GM04504 (cell line): ENCODE results near the gene AIG1.

Source experiments
- DNase-seq: peaks from one replicate; pipeline ENCODE4 v3.0.0-alpha.2; 2012; ENCODE audit warnings: low read depth

Gene AIG1

DNA sequence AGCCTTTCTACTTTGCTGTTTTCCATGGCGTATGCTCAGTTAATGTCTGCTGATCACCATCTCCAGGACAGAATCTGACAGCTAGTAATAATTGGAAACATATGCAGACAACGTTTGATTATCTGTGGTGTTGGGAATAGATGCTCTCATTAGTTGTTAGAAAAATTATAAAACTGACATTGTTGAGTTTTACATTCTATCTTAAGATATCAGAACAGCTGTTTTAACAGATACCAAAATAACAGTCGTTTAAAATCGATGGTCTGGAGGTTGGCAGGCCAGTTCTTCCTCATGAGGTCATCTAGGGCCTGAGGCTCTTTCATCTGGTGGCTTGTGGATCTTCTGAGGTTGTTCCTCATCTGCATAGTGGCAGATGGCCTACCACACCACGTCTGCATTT lies 137.6 kb downstream of the AIG1 start:
- no peak for DNase-seq

DNA sequence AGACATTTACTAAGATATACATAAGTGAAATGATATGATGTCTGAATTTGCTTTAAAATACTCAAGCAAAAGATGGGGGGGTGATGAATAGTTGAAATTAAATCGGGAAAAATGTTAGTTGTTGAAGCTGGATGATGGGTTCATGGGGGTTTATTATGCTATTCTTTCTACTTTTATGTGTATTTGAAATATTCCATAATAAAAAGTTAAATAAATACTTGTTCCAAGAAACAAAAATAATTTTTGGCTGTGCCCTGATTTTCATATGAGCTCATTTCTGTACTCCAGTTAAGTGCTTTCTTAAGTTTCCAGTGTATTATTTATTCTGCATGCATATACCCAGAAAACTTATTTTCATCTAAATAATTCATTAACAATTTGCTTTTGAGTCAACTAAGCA lies 138.6 kb downstream of the AIG1 start:
- DNase-seq: no peak

DNA sequence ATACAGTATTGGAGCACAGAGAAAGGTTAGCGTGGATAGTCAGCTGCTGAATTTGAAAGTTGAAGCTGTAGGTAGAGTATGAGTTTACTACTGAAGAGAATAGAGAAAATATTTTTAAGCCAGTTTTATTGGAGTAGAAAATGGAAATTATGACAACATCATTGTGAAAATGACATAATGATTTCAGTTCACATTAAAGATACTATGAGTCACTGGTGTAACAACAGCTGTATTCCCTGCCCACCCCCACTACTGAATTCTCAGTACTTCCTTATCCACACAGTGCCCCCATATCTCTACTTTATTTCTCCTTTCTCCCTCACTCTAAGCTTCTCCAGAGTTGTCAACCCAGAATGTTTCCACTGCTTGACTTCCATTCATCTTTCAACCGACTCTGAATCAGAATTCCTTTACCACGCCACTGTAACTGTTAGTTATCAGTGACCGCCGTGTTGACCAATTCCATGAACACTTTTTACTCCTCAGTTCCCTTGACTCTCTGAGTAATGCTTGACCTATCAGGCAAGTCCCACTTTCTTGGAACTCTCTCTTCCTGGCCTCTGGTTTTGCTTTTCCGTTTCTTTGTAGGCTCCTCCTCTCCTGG lies 139.6 kb downstream of the AIG1 start:
- no peak for DNase-seq

DNA sequence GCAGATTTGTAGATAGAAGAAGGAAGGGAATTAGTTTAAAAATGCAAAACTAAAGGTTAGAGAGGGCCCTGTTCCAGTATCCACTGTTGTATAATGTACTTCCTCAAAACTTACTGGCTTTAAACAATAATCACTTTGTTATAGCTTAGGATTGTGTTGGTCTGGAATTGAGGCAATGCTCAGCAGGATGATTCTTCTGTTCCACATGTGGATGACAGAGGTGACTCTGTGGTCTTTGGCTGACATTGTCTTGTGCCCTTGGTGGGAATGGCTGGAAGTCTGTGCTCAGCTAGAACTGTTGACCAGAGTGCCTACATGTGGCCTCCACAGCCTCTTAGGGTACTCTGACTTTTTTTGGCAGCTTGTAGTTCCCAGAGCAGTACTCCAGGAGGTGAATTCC lies 143.4 kb downstream of the AIG1 start:
- DNase-seq: no peak

DNA sequence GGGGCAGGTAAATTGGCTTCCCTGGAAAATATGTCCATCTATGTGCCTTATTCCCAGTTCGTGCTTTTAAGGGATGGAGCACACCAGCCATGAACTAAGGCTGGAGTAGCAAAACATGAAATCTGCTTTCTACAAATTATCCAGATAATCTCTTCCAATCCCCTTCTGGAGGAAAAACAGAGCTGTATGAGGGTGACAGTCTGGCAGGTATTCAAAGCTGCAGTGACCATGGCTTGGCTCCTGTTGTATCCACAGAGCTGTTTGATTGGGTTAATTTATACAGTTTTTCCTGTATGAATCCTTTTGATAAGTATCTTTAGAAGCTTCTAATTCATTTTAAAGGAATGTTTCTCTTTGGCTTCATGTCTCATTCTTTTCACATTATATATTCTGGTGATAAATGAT lies 144.4 kb downstream of the AIG1 start:
- no peak for DNase-seq

DNA sequence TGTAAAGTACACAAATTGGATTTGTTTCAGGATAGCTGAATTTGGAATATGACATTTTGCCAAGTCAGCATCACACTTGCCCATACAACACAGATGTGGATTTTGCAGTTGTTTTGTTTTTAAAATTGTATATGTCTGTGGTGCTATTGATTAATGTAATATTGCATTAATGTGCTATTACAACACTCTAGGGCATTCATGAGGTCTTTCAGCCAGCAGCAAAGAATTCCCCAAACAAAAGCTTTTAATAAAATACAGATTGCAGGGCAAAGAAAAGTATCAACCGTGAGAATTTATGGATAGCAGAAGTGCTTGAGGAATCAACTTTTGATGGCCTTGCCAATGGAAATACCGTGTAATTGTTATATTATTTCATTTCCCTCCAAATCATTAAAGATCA lies 144.9 kb downstream of the AIG1 start:
- DNase-seq: no peak

DNA sequence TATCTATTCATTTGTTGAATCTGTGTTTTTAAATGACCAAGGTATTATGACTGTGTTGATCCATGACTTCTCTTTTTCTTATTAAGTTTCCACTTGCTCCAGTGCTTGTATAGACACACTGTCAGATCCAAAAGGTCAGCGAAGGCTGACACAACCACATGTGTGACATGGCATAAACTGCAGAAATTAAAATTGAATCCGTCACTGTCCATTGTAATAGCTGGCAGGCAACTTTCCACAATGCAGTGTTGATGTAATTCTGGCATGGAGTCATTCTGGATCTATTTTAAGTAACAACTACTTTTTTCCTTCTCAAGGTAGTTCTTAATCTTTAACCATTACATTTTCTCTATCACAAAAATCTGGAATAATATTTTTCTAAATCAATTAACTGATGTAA lies 145.3 kb downstream of the AIG1 start:
- DNase-seq: no peak

DNA sequence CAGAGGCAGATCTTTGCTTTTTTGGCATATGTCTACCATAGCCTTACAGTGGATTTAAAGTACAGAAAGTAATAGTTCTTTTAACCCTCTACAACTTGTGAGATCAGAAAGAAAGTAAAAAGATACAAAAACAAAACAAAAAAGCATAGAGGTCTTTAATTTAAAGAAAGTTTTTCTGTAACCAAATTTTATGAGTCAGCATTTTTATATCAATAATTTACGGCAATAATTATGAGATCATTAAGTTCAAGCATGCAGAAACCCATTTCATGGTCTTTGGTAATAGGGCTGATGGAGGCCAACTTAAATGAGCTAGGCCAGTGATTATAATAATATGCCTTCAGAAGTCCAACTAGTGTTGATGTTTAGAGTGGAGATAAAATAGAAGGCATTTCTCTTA lies 145.9 kb downstream of the AIG1 start:
- no peak for DNase-seq

DNA sequence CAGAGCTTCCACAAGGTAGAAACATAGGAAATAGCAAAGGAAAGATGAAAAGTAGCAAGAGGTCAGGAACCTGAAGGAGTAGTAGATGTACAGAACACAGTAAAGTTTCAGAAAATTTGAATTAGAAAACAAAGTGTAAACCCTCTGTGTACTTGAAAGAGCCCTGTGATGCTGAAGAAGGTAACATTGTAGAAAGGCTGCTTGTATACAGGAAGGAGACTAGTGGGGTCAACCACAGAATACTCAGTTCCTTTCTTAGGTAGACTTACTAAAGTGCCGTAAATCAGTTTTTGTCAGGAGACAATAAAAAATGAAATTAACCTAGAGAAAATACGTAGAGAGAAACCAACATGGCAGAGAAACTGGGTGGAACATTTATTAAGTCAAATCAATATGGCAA lies 149.7 kb downstream of the AIG1 start:
- DNase-seq: no peak

DNA sequence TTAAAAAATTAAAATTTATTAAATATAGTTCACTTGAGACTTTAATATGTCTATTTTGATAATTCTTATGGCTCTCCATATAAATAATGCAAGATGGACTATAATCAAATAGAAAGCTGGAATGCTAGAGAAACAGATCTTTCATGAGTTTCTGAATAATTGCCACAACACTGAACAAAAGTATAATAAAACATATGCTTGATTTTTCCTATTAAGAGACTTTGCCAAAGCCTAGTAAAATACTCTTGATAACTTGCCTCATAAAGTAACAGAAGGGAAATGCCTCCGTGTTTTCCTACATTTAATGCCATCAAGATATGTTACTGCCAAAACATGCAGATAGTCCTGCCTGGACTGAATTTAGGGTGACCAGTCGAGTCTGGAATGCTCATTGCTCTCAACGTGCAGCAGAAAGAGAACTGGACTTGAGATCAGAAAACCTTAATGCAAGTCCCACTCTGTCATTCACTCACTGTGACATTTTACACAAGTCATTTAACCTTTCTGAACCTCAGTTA lies 153.2 kb downstream of the AIG1 start:
- no peak for DNase-seq

DNA sequence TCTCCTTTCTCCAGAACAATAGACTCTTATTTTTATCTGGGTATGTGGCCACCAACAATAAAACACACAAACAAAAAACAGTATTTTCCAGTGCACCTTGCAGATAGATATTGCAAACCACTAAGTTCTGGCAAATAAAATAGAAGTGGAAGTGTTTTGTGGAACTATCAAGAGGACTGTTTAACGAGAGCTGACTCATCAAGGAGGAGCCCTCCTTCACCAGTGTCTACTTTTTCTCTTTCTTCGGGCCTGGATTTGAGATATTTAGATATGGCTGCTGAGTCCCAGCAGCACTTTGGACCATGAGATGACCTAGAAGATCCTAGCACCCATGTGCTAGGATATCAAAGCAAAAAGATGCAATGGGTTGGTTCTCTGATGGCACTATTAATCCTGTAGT lies 154.7 kb downstream of the AIG1 start:
- DNase-seq: no peak

DNA sequence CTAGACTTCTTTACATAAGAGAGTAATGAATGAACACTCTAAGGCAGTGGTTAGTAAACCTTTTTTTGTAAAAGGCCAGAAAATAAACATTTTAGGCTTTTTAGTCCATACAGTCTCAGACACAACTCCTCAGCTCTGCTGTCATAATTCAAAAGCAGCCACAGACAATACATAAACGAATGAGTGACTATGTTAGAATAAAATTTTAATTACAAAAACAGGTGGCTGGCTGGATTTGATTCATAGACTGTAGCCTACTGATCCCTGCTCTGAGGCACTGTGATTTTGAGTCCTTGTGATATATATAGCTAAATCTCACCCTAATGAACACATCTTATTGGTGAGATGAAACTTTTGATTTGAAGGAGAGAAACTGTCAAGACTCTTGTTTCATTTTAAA lies 155.1 kb downstream of the AIG1 start:
- DNase-seq: no peak

DNA sequence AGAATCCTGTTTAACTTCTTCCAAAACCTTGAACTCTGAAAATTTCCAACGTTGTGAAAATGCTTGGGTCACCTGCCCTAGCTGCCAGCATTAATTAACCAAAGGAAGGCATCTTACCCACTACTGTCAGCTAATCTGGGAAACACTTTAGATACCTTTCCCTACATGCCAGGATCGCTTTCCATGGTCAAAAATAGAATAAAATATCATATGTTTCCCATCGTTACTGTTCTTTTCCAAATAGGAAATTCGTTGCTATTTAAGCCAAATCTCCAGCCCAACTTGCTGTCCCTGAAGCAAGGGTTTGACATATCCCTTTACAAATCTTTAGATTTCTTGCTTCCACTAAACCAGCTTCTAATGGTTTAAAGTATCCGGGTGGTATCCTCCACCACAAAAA lies 157.5 kb downstream of the AIG1 start:
- no peak for DNase-seq

DNA sequence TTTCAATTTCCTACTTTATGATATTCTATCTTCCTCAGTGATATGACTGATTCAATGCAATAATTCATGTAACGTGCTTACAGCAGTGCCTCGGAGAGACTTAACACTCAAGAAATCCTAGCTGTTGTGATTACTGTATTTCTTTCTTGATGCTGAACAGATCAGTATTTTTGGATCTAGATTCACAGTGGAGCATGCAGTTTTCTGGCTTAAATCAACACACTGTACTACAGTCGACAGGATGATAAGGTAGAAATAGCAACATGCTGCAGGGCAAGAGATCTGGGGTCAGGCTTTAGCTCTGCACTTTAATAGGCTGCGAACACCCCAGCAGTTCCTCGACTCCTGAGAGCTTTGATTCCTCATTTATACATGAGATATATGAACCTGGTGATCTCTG lies 161.0 kb downstream of the AIG1 start:
- no peak for DNase-seq

DNA sequence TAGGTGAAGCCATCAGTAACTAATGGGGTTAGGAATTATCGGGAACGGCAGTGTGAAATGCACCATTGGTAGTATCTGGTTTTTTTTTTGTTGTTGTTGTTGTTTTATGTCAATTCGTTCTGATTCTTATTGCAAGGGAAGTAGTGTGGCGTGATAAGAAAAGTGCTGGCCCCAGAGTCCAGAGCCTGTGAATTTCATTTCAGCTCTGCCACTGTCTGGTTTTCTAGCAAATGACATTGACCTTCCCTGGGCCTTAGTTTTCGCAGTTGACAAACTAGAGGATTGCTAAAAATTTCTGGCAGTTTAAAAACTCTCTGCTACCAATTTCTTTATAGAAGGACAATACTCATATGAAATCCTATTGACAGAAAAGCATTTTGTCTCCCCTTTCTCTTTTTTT lies 161.6 kb downstream of the AIG1 start:
- DNase-seq: no peak

DNA sequence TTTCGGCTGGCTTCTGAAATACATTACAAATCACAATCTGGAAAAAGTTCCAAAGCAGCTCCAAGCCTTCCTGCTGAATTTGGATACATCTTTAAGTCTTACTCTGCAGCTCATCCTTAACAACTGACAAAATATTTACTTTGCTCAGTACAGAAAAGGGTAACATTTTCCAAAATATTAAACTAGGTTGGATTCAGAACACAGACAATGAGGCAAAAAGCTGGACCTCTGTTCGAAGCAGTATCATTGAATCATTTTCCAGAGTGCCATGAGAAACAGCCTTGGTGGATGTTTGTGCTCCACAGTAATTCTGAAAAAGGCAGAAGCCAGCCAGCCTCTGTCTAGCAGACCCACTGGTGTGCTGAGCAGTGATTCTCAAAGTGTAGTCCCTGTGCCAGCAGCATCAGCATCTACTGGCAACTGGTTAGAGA lies 162.1 kb downstream of the AIG1 start:
- DNase-seq: no peak

DNA sequence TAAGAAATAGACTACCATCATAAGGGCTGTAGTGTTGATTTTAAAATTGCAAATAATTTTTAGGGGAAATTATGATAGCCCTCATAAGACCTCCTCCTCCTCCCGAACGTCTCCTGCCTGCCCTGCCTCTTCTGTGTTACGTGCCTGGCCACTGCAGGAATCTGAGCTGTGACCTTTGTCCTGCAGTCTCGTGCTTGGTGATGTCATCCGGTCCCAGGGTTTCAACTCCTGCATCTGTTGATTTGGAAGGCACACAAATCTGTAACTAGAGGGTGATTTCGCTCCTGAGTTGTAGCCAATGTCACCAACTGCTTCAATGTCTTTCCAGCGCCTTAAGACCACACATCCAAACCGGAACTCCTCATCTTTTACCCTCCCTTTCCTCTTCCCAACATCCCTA lies 163.2 kb downstream of the AIG1 start:
- DNase-seq: no peak

DNA sequence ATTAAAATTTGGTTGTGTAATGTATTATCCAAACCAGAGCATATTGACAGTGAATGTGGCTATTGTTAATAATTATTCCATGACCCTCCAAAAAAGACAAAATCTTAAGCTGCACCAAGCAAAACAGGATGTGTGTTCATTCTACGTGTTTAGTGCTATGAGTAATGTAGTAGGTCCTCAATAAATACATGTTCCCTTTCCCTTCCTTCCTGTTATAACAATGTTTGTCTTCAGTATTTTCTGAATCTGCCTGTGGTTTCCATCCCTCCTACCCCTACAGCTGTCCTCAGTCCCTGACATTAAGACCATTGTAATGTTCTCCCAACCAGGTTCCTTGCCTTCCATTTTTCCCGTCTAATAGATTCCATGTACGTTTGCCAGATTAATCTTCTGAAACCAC lies 163.8 kb downstream of the AIG1 start:
- DNase-seq: no peak

DNA sequence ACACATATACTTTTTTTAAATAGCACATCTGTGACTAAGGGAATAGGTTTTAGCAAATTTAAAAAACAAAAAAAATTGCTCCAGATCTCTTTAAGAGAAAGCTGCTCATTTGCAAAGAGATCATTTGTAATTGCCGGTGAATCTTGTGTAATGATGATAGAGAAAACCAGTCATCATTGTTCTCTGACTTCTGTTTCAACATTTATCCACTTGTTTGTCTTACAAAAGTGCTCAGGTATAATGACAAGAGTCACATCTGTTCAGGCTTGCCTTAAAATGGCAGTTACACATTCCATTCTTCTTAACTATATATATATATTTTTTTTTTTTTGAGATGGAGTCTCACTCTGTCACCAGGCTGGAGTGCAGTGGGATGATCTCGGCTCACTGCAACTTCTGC lies 165.2 kb downstream of the AIG1 start:
- no peak for DNase-seq

DNA sequence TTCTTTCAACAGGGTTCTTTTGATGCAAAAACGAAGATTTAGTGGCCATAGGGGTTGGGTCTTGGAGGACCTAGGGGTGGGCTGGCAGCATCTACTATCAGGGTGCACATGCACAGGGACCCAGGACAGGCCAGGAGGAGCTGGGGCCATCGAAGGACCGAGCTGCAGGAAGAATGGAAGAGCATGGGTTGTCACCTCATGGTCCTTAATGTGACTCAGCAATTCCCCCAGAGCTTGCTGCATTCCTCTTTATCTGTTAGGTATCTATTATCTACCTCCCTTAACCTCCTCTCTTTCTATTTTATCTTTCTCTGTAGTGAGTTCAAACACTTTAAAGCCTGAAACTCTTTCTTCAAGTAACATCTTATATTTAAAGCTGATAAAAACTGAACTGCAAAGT lies 167.0 kb downstream of the AIG1 start:
- no peak for DNase-seq

DNA sequence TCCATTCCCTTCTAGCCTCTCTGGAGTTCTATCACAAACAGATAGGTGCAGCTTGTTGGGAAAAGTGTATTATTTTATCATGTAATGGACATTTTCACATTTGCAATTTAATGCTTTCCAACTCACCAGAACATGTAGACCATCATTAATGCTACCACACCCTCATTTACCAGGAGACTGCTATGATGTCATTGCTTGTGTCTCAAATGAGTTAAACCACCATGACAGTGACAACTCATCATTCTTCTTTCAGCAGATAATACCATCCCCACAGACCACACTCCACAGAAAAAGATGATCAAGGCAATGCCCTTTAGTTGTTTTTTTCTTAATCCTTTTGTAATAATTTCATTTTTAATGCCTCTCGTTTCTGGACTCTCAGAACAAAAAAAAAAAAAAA lies 168.7 kb downstream of the AIG1 start:
- DNase-seq: no peak

DNA sequence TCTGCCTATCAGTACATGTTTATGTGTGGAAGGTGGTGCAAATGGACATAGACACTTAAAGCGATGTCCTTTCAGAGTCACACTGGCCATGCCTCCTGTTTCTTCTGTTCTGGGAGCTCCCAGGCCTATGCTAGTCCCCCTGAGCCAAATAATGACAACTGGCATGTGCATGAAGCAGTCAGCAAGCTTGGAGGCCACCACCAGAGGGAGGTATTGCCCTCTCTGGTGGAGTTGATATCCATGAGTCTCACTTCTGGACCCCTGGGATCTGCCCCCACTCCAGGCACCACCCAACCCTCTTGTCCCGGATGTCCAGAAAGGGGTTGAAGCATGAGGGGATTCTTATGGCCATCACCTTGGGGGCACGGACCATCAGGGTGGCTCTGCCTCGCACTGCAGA lies 172.2 kb downstream of the AIG1 start:
- no peak for DNase-seq

DNA sequence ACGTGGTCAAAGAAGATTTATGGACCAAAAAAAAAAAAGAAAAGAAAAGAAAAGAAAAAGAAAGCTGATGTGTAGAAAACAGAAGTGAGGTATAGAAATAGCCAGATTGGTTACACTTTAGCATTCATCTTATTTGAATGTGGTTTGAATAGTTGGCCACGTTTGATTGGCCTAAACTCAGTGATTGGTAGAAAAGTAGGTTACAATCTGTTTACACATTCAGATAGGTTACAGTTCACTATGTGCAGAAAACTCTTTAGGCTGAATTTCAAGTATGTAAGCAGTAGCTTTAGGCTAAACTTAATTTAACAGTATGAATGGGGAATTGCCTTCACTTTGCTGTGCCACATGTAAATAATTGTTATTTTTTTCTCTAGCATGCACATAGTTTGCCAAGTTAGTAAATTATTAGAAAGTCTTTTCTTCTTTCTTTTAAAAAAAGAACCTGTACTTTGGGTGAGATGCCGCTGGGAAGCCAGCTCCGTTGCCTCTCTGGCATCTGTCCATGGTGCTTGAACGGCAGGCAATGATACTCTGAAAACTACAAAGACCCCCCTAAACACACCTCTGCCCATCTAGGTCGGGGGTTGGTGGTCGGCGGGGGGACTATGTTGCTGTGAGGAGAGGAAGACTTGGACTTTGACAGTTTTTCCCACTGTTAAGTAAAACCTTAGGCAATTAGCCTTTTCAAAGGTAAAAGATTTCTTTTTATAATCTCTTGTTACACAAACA lies 173.0 kb downstream of the AIG1 start:
- no peak for DNase-seq

DNA sequence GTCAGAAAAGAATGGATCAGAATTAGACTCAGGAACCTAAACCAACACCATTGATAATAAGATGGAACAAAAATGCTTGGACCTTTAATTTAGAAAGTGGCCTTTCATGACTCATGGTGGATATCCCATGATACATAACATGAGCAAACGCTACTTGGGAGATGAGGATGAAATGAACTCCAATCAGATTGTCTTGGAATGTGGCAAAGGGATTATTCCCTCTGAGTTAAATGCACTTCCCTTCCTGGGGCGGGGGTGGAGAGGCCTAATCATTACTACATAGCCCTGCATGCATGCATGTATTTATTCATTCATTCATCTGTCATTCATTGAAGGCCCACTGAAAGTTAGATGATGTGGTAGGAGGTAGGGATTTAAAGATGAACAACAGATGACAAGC lies 174.0 kb downstream of the AIG1 start:
- no peak for DNase-seq
